Measurements from ENCODE around the gene TIMP3. TPM values are rescaled to one million over a fixed set of nuclear protein-coding genes. Genes with fewer than 3 reads are reported as not detected.

Gene TIMP3
- total and polyA plus RNA-seq, 2 of the 4 experiments (the other 2 are of a cell fraction) = 98.8 to 179 TPM

GRCh38 chr22:32910429-32910772 lies 108.9 kb downstream of the TIMP3 start:
- dilution Hi-C loops (cut with HindIII; ENCODE audit: low sequenced_read_pairs, unreplicated experiment) = no loop called here
- Histone ChIP-seq H4K8ac (ENCODE audit: low read depth in 2 of 2, low read length in 2 of 2) (no peak overlapping the region), H2AFZ (replicated peaks; ENCODE audit: low read length, poor library complexity) (no peak overlapping the region), H3K27ac (ENCODE audit: insufficient read depth, low read length) (no peak overlapping the region), H3K4me2 (ENCODE audit: low read depth, low read length) (peak overlapping the region; percentile 77; the same call in 1 of the 2 replicates), H3K4me1 (ENCODE audit: control insufficient read depth, insufficient read depth, low read length) (peaks cover 4% of the 10 kb centered on the region; the same call in 1 of the 2 replicates), H2BK15ac (ENCODE audit: low read depth, low read length) (no peak overlapping the region), H3K4me3 (ENCODE audit: insufficient read depth, low read depth, low read length) (no peak overlapping the region), H3K56ac (ENCODE audit: extremely low read depth, insufficient read depth, low read length) (no peak overlapping the region), H3K18ac (ENCODE audit: low read depth, low read length) (no peak overlapping the region), H3K23ac (ENCODE audit: low read depth, low read length) (no peak overlapping the region), H3K27me3 (ENCODE audit: control insufficient read depth, insufficient read depth, low read length) (peaks cover 30% of the 10 kb centered on the region), H3K36me3 (ENCODE audit: control insufficient read depth, insufficient read depth, low read length) (no peaks in the 10 kb centered on the region), H2BK20ac (ENCODE audit: low read depth, low read length) (no peak overlapping the region), H3K9me3 (ENCODE audit: control insufficient read depth, insufficient read depth, low read length) (no peaks in the 10 kb centered on the region), H2BK5ac (ENCODE audit: low read depth, low read length, poor library complexity, severe bottlenecking) (no peak overlapping the region), H3K9me1 (ENCODE audit: insufficient read depth, low read length) (no peaks in the 10 kb centered on the region), H2AK9ac (replicated peaks; ENCODE audit: low read depth, low read length, poor library complexity) (no peak overlapping the region), H3K9ac (ENCODE audit: low read depth, low read length) (no peak overlapping the region), H2BK120ac (ENCODE audit: low read depth, low read length) (no peak overlapping the region), H2AK5ac (ENCODE audit: low read depth, low read length) (no peak overlapping the region), H3K14ac (replicated peaks; ENCODE audit: low read depth, low read length) (no peak overlapping the region), H4K20me1 (ENCODE audit: insufficient read depth, low read length) (no peaks in the 10 kb centered on the region), H3K4ac (ENCODE audit: low read depth, low read length) (no peak overlapping the region), H4K5ac (ENCODE audit: low read depth, low read length) (no peak overlapping the region), H3K79me1 (ENCODE audit: low read depth in 1 of 2, low read length in 2 of 2) (no peaks in the 10 kb centered on the region), H4K91ac (ENCODE audit: insufficient read depth, low read depth, low read length) (no peak overlapping the region)
- ChIA-PET POLR2A (ENCODE audit: unreplicated experiment) (no interaction called here), CTCF (interaction anchor here (0.6 kb wide), 2 partner anchors 15 to 507 kb away, joined by 3 to 5 read pairs; no protein-coding TSS in a partner anchor)
- no CpG with 5 or more reads among the region's 6 CpGs for WGBS, 2 experiments (ENCODE audit: extremely low coverage in 2 of 2, insufficient read length in 1 of 2)
- ATAC-seq (ENCODE audit: low read depth) = peak; percentile 29; the same call in 1 of the 2 replicates
- TF ChIP-seq USF2 (IDR thresholded peaks at IDR 0.05; ENCODE audit: low read depth, low read length) (no peak), RCOR1 (IDR thresholded peaks at IDR 0.05; ENCODE audit: insufficient replicate concordance, low read length) (no peak), MAZ (IDR thresholded peaks at IDR 0.05; ENCODE audit: borderline replicate concordance, low read depth, low read length) (no peak), BHLHE40 (IDR thresholded peaks at IDR 0.05; ENCODE audit: low read depth, low read length) (no peak), MXI1 (IDR thresholded peaks at IDR 0.05; ENCODE audit: borderline replicate concordance, low read depth, low read length) (no peak), CEBPB (IDR thresholded peaks at IDR 0.05; ENCODE audit: low read depth, low read length) (no peak), POLR2A (IDR thresholded peaks at IDR 0.05; ENCODE audit: low read depth, low read length) (no peak), NFE2L2 (IDR thresholded peaks at IDR 0.05; ENCODE audit: low read depth, low read length) (no peak), CHD1 (IDR thresholded peaks at IDR 0.05; ENCODE audit: low read depth, low read length) (no peak), FOS (IDR thresholded peaks at IDR 0.05; ENCODE audit: low read depth, low read length) (no peak), MAFK (IDR thresholded peaks at IDR 0.05; ENCODE audit: low read depth, low read length) (no peak), ELK1 (IDR thresholded peaks at IDR 0.05; ENCODE audit: borderline replicate concordance, low read depth, low read length) (no peak), SMC3 (IDR thresholded peaks at IDR 0.05; ENCODE audit: low read depth, low read length) (no peak), CTCF (conservative IDR thresholded peaks at IDR 0.05; ENCODE audit: low read depth, low read length) (no peak), RFX5 (IDR thresholded peaks at IDR 0.05; ENCODE audit: low read depth, low read length) (no peak), RAD21 (IDR thresholded peaks at IDR 0.05; ENCODE audit: low read length) (no peak)
- BruUV-seq (replicated peaks) = no TSS peak
- in situ Hi-C loops (cut with MboI; ENCODE audit: low sequenced_read_pairs) = no loop called here
- DNase-seq = no peak
- intact Hi-C loops (cut with micrococcal nuclease) = no loop called here

All from IMR-90 (cell line).